Femur (tissue), 1 donor: ENCODE measurements around the gene MAP2.
"Not testable (repeated sequence)": the region's sequence is repeated elsewhere in the genome, so short reads cannot be mapped to it uniquely, and the experiment has no call there.

Source experiments
- DNase-seq: peaks from one replicate; pipeline ENCODE4 v3.0.0-alpha.2; 2017

The MAP2 gene

GRCh38 chr2:209549589-209549988 lies 125.7 kb downstream of the MAP2 start:
- DNase-seq: no peak

DNA sequence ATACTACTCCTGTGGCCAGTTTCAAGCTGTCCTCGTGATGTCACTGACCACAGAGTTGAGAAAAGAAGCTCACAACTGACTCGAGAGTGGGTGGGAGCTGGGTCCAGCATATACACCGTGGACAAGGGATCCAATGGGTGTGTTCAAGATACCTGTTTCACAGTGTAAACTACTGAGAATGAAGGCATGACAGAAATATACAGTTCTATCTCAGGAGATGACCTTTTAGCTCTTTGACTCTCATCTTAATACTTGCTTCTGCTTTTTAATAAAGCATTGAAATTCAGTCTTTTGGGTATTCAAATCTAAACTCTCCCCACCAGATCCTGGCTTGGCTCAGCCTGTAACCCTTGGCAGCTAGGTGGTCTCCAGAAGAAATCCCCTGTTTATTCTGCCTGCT lies 130.1 kb downstream of the MAP2 start:
- DNase-seq: no peak

- DNase-seq: no peak
Measured at GRCh38 chr2:209556354-209556961, 132.6 kb downstream of the MAP2 start.

- DNase-seq: no peak
Measured at GRCh38 chr2:209560911-209561310, 137.1 kb downstream of the MAP2 start.

- no peak for DNase-seq
Measured at GRCh38 chr2:209563453-209563852, 139.6 kb downstream of the MAP2 start.

DNA sequence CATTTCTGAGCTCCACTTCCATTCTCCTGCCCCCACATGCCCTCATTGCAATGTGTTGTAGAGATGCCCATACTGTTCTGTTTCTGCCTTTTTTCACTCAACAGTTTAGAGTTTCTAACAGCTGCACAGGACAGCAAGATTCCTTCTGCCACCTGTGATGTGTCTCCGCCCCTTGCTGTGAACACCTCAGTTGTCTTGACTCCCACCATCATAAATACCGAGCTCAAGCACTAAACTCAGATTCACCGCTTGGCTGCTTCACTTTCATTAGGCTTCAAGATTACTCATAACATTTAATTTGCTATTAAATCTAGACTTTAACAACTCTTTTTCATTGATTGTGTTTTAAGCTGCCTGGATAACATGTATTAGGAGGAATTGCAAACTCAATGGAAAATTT lies 141.0 kb downstream of the MAP2 start:
- no peak for DNase-seq

DNA sequence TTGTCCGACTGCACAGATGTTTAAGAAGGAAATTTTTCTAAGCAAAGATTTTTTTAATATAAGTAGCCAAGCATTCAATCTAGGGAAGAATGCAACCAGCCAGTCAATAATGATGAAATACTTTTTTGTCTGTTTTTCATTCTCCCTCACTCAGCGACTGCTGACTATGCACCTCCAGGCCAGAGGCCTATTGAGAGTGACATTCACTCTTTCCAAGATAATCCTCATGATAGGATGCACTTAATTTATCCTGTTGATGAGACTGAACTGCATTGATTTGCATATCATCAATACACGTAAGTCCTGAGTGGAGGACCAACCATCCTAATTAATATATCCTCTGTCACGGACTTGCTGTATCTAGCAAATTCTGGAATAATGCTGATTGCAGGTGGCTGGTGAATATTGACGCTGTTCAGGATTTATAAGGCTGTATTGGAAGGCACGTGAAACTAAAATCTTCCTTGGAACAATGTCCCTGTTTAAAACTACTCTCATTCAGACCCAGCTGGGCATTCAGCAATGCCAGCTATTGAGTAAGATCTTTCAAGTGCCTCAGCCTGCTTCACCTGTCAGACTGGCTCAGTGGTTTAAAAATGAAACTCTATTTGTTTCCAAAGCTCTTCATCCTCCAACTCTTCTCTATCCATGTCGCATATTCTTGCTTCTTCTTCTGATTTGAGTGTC lies 142.2 kb downstream of the MAP2 start:
- DNase-seq: no peak

DNA sequence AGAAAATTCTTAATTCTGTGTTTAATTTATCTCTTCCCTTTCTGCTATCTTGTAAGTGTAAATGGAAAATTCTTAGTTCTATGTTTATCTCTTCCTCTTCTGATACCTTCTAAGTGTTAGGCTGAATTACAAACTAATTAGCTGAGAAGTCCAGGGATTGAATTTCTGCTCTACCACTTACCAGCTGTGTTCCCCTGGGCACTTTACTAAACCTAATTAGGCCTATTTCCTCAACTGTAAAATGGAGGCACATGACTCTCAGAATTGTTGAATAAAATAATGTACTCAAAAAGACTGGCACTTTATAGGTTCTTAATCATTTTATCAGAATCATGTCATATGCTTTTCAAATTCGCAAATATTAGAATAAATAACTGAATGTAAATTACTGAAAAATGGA lies 146.3 kb downstream of the MAP2 start:
- DNase-seq: no peak

GRCh38 chr2:209574515-209574914 lies 150.7 kb downstream of the MAP2 start:
- DNase-seq: no peak

DNA sequence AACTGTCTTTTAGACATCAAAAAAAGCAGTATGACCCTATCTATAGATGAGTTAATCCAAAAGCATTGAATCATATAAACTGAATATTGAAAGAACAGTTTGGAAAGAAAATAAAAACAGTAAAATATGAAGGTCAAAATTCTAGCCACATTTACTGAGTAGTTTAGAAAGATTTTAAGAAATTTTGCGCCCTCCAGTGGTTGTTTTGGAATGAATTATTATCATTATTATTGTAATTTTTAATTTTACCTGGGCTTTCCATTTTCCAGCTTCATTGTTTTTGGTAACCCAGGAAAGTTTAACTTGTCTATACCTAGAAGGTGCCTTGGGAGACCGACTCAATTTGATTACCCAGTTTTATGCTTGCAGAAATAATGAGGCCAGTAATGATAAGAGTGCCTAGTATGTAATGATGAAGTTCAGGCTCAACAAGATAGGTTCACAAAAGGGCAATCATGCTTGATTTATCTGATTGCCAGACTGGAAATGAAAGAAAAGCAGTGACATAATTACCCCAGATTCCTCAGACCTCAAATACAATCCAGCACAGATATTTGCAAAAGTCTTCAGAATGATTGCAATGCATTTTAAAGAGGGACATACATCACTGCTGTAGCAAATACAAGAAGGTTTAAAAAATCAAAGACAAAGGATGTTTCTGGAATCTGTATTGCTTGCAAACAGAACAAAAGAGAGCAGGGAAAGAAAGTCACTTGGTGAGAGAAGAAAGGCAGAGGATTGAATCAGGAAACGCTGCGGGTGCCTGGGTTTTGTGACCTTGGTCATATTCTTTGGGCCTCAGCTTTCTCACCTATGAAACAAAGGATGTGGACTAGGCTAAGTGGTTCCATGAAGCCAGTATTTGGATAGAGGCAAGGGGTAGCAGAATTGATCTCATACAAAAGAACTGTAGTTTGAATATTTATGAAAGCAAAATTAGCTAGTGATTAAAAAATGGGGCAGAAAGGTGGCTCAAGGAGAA lies 153.8 kb downstream of the MAP2 start:
- no peak for DNase-seq

DNA sequence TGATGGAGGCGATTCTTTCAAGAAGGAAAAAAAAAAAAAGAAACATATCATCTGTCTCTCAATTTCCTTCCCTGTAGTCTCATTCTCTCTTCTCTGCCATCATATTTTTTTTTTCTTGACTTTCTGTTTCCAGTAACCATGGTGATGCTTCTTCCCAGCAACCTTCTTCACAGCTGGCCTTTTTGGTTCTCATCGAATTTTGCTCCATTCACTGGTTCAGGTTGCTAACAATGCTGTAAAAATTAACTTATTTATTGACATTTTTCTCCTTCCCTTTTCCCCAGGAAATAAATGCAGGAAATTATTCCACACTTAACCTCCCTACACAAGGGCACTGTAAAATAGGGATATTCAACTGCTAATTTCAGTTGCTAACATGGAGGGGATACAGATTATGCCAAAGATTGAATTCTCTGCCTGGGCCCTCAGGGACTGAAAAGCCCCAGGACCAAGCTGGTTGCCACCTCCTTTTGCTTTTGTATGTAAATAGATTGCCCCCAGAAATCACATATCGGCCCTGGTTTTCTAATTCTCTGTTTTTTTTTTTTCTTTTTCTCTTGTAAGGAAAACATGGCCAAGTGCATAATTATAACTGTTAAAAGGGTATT lies 154.7 kb downstream of the MAP2 start:
- DNase-seq: no peak

- peak; percentile 40 for DNase-seq
Measured at GRCh38 chr2:209579230-209579749, 155.4 kb downstream of the MAP2 start.

DNA sequence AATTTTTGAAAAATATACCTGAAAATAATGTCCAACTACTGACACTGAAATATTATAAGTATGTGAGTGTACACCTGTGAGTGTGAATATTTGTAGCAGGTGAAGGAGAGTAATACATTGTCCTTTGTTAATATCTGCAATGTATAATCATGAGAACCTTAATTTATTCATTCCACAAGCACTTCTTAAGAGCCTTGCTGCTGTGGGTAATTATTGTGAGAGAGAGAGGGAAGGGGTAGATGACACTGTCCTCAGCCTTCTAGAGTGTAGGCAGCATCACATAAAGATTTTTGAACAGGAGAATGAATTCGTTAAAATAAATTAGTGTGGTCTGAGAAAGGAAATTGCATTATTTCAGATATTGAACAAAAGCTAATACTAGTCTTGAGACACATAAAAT lies 157.2 kb downstream of the MAP2 start:
- DNase-seq: no peak

- DNase-seq: no peak
Measured at GRCh38 chr2:209582281-209582680, 158.4 kb downstream of the MAP2 start.

- DNase-seq: no peak
Measured at GRCh38 chr2:209584472-209584871, 160.6 kb downstream of the MAP2 start.

GRCh38 chr2:209584915-209585314 lies 161.1 kb downstream of the MAP2 start:
- DNase-seq: no peak

DNA sequence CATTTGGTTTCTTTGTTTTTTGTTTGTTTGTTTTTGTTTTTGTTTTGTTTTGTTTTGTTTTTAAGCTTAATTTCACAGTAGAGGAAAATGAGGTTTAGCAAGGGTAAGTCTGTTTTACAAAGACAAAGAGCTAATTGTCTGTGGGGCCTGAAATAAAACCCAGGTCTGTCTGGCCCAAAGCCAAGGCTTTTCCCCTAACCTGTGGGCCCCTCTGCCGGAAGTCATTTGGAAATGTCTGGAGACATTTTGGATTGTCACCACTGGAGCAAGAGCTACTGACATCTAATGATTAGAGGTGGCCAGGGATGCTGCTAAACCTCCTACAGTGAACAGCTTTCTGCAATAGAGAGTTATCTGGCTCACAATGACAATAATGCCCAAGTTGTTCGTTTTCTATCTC lies 167.2 kb downstream of the MAP2 start:
- no peak for DNase-seq

DNA sequence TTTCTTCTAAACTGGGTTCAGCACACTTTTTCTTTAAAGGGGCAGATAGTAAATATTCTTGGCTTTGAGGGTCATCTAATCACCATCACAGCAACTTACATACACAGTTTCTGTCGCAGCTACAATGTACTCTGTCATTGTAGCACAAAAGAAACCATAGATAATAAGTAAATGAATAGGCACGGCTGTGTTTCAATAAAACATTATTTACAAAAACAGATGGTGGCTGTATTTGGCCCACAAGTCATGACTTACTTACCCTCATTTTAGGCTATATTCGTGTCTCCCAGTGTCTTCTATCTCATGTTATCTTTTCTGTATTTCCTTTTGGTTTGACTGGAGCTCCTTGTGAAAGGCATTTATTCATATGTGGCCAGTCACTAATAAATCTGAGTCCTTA lies 168.3 kb downstream of the MAP2 start:
- no peak for DNase-seq

DNA sequence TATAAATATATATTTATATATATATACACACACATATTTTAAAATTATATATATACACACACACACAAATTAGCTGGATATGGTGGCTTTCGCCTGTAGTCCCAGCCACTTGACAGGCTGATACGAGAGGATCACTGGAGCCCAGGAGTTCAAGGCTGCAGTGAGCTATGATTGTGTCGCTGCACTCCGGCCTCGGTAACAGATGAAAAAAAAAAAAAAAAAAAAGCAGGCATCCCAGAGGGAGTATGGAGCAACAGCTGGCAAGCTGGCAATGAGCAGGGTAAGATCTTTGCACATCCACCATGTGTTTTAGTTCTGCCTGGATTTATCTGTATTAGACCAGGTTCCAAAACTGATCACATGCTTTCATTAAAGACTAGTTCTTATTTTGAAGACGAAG lies 170.1 kb downstream of the MAP2 start:
- no peak for DNase-seq

GRCh38 chr2:209596262-209596661 lies 172.4 kb downstream of the MAP2 start:
- no peak for DNase-seq

GRCh38 chr2:209598227-209598626 lies 174.4 kb downstream of the MAP2 start:
- DNase-seq: not testable (repeated sequence)

DNA sequence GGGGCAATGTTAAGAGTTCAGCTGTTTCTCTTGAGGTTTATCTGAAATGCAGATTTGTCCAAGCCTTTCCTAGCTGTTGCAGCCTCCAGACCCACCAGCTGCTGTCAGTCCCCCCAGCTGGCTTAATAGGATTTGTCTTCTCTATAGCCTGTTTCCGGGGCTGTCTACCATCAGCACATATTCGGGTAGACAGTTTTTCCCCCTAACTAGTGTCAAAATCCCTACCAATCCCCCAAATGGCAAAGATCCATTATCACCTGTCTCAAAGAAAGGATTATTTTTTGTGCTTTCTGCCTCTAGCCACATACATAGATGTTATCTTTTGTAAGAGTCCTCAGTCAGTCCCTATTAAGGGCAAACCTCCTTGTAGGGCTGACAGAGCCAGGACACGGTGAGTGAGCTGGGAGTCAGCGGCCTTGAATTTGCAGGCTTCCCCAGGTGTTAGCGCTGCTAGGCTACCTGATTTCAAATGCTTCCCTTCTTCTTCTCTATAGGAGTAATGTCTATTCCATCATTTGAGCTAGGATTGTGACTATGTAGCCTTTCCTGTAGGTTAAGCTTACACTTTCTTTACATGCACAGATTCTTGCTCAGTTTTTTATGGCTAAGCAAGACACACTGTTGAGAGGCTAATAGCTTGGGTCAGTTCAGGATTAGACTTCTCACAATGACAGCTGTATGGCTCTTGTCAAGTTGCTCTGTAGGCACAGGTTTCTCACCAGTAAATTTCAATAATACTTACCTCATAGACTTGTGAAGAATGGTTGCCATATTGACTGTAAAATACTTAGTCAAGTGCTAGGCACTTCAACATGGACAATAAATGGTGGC lies 176.7 kb downstream of the MAP2 start:
- no peak for DNase-seq
